HepG2 (cell line): ENCODE results near the gene ZFP69. TPM values are rescaled to one million over a fixed set of nuclear protein-coding genes. Genes with fewer than 3 reads are reported as not detected.

Experiments
- DR1 ChIP-seq: sonication (generic); formaldehyde crosslinking; IDR thresholded peaks from 2 replicates; pipeline ENCODE4 v1.8.0; 2021; ENCODE audit warnings: mild to moderate bottlenecking, missing genetic modification reagents, inconsistent platforms
- NCOR1 ChIP-seq: fragments of 200-600 bp; sonication (generic); IDR thresholded peaks from 2 replicates; pipeline ENCODE4 v1.7.0; 2017; ENCODE audit warnings: antibody characterized with exemption, low read length, borderline replicate concordance
- NR2F6 ChIP-seq, 2 experiments: IDR thresholded peaks; 2 replicates each; pipeline ENCODE4 v1.6.1; 2016; ENCODE audit warnings: antibody characterized with exemption in 1 of 2, mild to moderate bottlenecking in 1 of 2
- PTBP1 ChIP-seq: fragments of 200-400 bp; formaldehyde crosslinking; IDR thresholded peaks from 2 replicates; pipeline ENCODE4 v1.6.1; 2018; ENCODE audit warnings: low read length, low read depth; ENCODE audit not compliant: poor library complexity, severe bottlenecking
- RCOR2 ChIP-seq: IDR thresholded peaks from 2 replicates; pipeline ENCODE4 v1.6.1; 2016; ENCODE audit warnings: missing biosample characterization, missing genetic modification reagents
- RFXAP ChIP-seq: sonication (generic); formaldehyde crosslinking; IDR thresholded peaks from 2 replicates; pipeline ENCODE4 v1.4.0; 2020; ENCODE audit warnings: missing genetic modification reagents, borderline replicate concordance
- ZFP36L1 ChIP-seq: sonication (generic); formaldehyde crosslinking; IDR thresholded peaks from 2 replicates; pipeline ENCODE4 v1.8.0; 2022; ENCODE audit warnings: mild to moderate bottlenecking, missing genetic modification reagents, moderate library complexity
- ZIK1 ChIP-seq: sonication (generic); formaldehyde crosslinking; IDR thresholded peaks from 2 replicates; pipeline ENCODE4 v1.5.0; 2020; ENCODE audit warnings: mild to moderate bottlenecking, low read depth, missing genetic modification reagents, borderline replicate concordance
- ZNF251 ChIP-seq: sonication (generic); formaldehyde crosslinking; IDR thresholded peaks from 2 replicates; pipeline ENCODE4 v1.9.0; 2021; ENCODE audit warnings: mild to moderate bottlenecking, missing genetic modification reagents
- ZNF407 ChIP-seq: sonication (generic); formaldehyde crosslinking; IDR thresholded peaks from one replicate; pipeline ENCODE4 v1.5.1; 2020; ENCODE audit warnings: mild to moderate bottlenecking, missing genetic modification reagents; ENCODE audit errors: not compliant biosample characterization
- polyA plus RNA-seq, 8 experiments: library from polyadenylated mRNA; depleted of rRNA in 3 of 8; stranded (reverse) in 7 of 8; unstranded in 1 of 8; fragments of >200 nt; fragmentation: Illumina TruSeq in 4 of 8; extraction: Trizol in 4 of 8; gene quantifications; 2 replicates each; pipeline versions ENCODE4 v1.2.1 to v1.2.3, GENCODE V29; 2011 to 2016; ENCODE audit warnings: low read depth in 4 of 8, missing spikeins in 1 of 8, mixed read lengths in 1 of 8; ENCODE audit not compliant: insufficient read depth in 1 of 8
- total RNA-seq, 5 experiments: library from RNA; depleted of rRNA; stranded (reverse); fragments of >200 nt; fragmentation: Illumina TruSeq; extraction: Trizol; gene quantifications; 2 replicates each; pipeline ENCODE4 v1.2.3, GENCODE V29; 2016; ENCODE audit warnings: low read depth in 1 of 5
- TF ChIP-seq, protein P1 (sequence below): sonication (generic); formaldehyde crosslinking; IDR thresholded peaks from 2 replicates; pipeline ENCODE4 v1.9.0; 2021; ENCODE audit warnings: missing genetic modification reagents, mild to moderate bottlenecking, borderline replicate concordance
- TF ChIP-seq, protein P2 (sequence below): conservative IDR thresholded peaks from 2 replicates; pipeline ENCODE4 v1.6.1; 2018; ENCODE audit warnings: missing genetic modification reagents
- TF ChIP-seq, protein P3 (sequence below): sonication (generic); formaldehyde crosslinking; IDR thresholded peaks from 2 replicates; pipeline ENCODE4 v1.4.0; 2020; ENCODE audit warnings: mild to moderate bottlenecking, missing genetic modification reagents

The ZFP69 gene
- total and polyA plus RNA-seq, 2 of the 13 experiments (the other 11 are each of a cell fraction or from before 2014, with no cell fraction given), result 2.6 to 5.6 TPM

DNA sequence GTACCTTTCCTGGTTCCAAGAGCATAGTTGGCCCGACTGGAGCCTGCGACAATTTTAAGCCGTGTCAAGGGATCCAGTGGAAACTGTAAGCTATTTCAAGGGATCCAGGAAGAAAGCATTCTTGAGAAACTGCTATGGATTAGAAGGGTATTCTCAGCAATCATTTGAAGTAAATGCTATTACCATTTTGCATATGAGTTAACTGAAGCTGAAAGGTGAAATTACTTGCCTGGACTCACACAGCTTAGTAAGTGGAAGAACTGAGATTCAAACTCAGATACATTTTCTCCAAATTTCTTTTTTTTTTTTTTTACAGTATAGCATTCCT, 54.9 kb downstream of the ZFP69 start (continued):
- TF ChIP-seq, protein P1, sequence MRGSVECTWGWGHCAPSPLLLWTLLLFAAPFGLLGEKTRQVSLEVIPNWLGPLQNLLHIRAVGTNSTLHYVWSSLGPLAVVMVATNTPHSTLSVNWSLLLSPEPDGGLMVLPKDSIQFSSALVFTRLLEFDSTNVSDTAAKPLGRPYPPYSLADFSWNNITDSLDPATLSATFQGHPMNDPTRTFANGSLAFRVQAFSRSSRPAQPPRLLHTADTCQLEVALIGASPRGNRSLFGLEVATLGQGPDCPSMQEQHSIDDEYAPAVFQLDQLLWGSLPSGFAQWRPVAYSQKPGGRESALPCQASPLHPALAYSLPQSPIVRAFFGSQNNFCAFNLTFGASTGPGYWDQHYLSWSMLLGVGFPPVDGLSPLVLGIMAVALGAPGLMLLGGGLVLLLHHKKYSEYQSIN, result no peak
- TF ChIP-seq, protein P2, sequence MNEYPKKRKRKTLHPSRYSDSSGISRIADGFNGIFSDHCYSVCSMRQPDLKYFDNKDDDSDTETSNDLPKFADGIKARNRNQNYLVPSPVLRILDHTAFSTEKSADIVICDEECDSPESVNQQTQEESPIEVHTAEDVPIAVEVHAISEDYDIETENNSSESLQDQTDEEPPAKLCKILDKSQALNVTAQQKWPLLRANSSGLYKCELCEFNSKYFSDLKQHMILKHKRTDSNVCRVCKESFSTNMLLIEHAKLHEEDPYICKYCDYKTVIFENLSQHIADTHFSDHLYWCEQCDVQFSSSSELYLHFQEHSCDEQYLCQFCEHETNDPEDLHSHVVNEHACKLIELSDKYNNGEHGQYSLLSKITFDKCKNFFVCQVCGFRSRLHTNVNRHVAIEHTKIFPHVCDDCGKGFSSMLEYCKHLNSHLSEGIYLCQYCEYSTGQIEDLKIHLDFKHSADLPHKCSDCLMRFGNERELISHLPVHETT, result no peak
- no peak for TF ChIP-seq ZNF407 (CRISPR knock-in tag)
- TF ChIP-seq DR1, result no peak
- TF ChIP-seq ZIK1 (CRISPR knock-in tag), result no peak
- TF ChIP-seq PTBP1, result no peak
- TF ChIP-seq ZNF251, result no peak
- TF ChIP-seq RCOR2 (CRISPR knock-in tag), result no peak
- TF ChIP-seq ZFP36L1 (CRISPR knock-in tag), result 0 out of 2 replicates have a peak, but pooled peaks have one; percentile 18
- TF ChIP-seq, protein P3, sequence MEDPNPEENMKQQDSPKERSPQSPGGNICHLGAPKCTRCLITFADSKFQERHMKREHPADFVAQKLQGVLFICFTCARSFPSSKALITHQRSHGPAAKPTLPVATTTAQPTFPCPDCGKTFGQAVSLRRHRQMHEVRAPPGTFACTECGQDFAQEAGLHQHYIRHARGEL (CRISPR knock-in tag), result no peak
- no peak for TF ChIP-seq RFXAP (CRISPR knock-in tag)
- TF ChIP-seq NR2F6 (IDR thresholded peaks at IDR 0.05), result 0 out of 2 replicates have a peak, but pooled peaks have one; percentile 63
- TF ChIP-seq NR2F6 (CRISPR knock-in tag; IDR thresholded peaks at IDR 0.05), result no peak
- 0 out of 2 replicates have a peak, but pooled peaks have one; percentile 18 for TF ChIP-seq NCOR1
